IMR-90 (cell line): ENCODE data around the gene PCA3.

Source experiments
- CEBPB ChIP-seq: IDR thresholded peaks from 2 replicates; pipeline ENCODE4 v1.6.1; 2012; ENCODE audit warnings: low read depth, low read length, improper control_type of control experiment
- CHD1 ChIP-seq: IDR thresholded peaks from 2 replicates; pipeline ENCODE4 v1.6.1; 2012; ENCODE audit warnings: low read depth, low read length, improper control_type of control experiment
- MAFK ChIP-seq: IDR thresholded peaks from 2 replicates; pipeline ENCODE4 v1.6.1; 2012; ENCODE audit warnings: low read depth, low read length, improper control_type of control experiment
- POLR2A ChIP-seq: IDR thresholded peaks from 2 replicates; pipeline ENCODE4 v1.6.1; 2012; ENCODE audit warnings: mild to moderate bottlenecking, low read depth, low read length
- RAD21 ChIP-seq: IDR thresholded peaks from 2 replicates; pipeline ENCODE4 v1.6.1; 2012; ENCODE audit warnings: low read length, improper control_type of control experiment
- RCOR1 ChIP-seq: IDR thresholded peaks from 2 replicates; pipeline ENCODE4 v1.6.1; 2012; ENCODE audit warnings: mild to moderate bottlenecking, low read length, improper control_type of control experiment; ENCODE audit not compliant: insufficient replicate concordance
- RFX5 ChIP-seq: IDR thresholded peaks from 2 replicates; pipeline ENCODE4 v1.8.0; 2012; ENCODE audit warnings: low read depth, mild to moderate bottlenecking, low read length, moderate library complexity
- SMC3 ChIP-seq: fragments of 150-350 bp; IDR thresholded peaks from 2 replicates; pipeline ENCODE4 v1.6.1; 2016; ENCODE audit warnings: low read depth, mild to moderate bottlenecking, antibody characterized with exemption, low read length, moderate library complexity
- TF ChIP-seq, protein P1 (sequence below): conservative IDR thresholded peaks from 2 replicates; pipeline ENCODE4 v1.5.1; 2012; ENCODE audit warnings: mild to moderate bottlenecking, low read depth, low read length, improper control_type of control experiment
- TF ChIP-seq, protein P2 (sequence below): fragments of 150-350 bp; IDR thresholded peaks from 2 replicates; pipeline ENCODE4 v1.6.1; 2017; ENCODE audit warnings: mild to moderate bottlenecking, antibody characterized with exemption, low read length, low read depth
- TF ChIP-seq, protein P3 (sequence below): fragments of 150-350 bp; IDR thresholded peaks from 2 replicates; pipeline ENCODE4 v1.6.1; 2016; ENCODE audit warnings: low read depth, mild to moderate bottlenecking, low read length, moderate library complexity, borderline replicate concordance

DNA sequence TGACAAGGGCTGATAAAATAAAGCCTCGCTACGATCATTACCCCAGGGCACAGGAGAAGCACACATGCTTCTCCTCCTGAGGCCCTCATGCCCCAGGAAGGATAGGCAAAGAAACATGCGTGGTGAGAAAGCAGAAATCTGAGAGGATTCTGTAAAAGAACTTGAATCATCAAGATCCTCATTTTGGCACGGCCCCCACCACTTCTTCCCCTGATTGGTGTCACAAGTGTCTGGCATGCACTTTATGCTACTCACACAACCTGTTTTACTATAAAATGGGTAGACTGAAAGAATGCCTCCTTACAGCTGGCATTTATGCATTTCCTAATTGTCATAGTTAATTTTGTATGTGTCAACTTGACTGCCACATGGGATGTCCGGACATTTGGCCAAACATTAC lies 32.1 kb downstream of the PCA3 start:
- TF ChIP-seq, protein P1, sequence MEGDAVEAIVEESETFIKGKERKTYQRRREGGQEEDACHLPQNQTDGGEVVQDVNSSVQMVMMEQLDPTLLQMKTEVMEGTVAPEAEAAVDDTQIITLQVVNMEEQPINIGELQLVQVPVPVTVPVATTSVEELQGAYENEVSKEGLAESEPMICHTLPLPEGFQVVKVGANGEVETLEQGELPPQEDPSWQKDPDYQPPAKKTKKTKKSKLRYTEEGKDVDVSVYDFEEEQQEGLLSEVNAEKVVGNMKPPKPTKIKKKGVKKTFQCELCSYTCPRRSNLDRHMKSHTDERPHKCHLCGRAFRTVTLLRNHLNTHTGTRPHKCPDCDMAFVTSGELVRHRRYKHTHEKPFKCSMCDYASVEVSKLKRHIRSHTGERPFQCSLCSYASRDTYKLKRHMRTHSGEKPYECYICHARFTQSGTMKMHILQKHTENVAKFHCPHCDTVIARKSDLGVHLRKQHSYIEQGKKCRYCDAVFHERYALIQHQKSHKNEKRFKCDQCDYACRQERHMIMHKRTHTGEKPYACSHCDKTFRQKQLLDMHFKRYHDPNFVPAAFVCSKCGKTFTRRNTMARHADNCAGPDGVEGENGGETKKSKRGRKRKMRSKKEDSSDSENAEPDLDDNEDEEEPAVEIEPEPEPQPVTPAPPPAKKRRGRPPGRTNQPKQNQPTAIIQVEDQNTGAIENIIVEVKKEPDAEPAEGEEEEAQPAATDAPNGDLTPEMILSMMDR: no peak
- TF ChIP-seq RCOR1 (no peak), MAFK (no peak), POLR2A (no peak), CHD1 (no peak), RFX5 (no peak), CEBPB (no peak), RAD21 (no peak), SMC3 (no peak)
- TF ChIP-seq, protein P2, sequence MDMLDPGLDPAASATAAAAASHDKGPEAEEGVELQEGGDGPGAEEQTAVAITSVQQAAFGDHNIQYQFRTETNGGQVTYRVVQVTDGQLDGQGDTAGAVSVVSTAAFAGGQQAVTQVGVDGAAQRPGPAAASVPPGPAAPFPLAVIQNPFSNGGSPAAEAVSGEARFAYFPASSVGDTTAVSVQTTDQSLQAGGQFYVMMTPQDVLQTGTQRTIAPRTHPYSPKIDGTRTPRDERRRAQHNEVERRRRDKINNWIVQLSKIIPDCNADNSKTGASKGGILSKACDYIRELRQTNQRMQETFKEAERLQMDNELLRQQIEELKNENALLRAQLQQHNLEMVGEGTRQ: no peak
- TF ChIP-seq, protein P3, sequence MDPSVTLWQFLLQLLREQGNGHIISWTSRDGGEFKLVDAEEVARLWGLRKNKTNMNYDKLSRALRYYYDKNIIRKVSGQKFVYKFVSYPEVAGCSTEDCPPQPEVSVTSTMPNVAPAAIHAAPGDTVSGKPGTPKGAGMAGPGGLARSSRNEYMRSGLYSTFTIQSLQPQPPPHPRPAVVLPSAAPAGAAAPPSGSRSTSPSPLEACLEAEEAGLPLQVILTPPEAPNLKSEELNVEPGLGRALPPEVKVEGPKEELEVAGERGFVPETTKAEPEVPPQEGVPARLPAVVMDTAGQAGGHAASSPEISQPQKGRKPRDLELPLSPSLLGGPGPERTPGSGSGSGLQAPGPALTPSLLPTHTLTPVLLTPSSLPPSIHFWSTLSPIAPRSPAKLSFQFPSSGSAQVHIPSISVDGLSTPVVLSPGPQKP: no peak
